ENCODE data around the gene CYSLTR2.

DNA sequence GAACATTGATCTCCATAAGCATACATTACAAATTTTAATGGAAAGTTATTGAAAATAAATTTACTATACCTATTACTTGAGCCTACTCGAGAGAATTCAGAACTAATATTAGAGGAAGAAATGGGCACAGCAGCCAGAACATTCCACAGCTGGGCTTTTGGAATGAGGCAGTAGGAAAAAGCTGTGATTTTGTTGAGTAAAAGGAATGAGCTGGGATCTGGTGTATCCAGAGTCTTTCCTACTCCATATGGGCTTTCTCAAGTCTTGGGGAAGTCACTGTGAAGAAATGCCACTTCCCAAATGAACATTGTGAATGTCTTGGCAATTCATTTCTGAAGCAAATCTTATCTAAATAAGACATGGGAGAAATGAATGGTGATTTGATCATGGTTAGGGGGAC is 93.1 kb downstream of the CYSLTR2 start:
- TF ChIP-seq, protein P1, sequence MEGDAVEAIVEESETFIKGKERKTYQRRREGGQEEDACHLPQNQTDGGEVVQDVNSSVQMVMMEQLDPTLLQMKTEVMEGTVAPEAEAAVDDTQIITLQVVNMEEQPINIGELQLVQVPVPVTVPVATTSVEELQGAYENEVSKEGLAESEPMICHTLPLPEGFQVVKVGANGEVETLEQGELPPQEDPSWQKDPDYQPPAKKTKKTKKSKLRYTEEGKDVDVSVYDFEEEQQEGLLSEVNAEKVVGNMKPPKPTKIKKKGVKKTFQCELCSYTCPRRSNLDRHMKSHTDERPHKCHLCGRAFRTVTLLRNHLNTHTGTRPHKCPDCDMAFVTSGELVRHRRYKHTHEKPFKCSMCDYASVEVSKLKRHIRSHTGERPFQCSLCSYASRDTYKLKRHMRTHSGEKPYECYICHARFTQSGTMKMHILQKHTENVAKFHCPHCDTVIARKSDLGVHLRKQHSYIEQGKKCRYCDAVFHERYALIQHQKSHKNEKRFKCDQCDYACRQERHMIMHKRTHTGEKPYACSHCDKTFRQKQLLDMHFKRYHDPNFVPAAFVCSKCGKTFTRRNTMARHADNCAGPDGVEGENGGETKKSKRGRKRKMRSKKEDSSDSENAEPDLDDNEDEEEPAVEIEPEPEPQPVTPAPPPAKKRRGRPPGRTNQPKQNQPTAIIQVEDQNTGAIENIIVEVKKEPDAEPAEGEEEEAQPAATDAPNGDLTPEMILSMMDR (IDR thresholded peaks at IDR 0.05), result no peak
- TF ChIP-seq POLR2A (IDR thresholded peaks at IDR 0.05), result no peak
